GM13976 (cell line): ENCODE data around the gene CHMP1B.

Experiments used
- DNase-seq: peaks from one replicate; pipeline ENCODE4 v3.0.0; 2012; ENCODE audit warnings: low spot score
- CTCF ChIP-seq: IDR thresholded peaks from 2 replicates; pipeline ENCODE4 v1.5.1; 2012; ENCODE audit warnings: borderline replicate concordance, mild to moderate bottlenecking; ENCODE audit not compliant: insufficient read depth; ENCODE audit errors: extremely low read depth, missing control alignments, control extremely low read depth
- in situ Hi-C: fragments of 300-500 bp; cut with MboI; formaldehyde crosslinking; loops from one replicate; pipeline ENCODE4 v1.12.0; 2022; ENCODE audit warnings: low sequenced_read_pairs, mixed read lengths, inconsistent platforms; ENCODE audit not compliant: unreplicated experiment

The CHMP1B gene

GRCh38 chr18:11862468-11863137 is 11.4 kb downstream of the CHMP1B start:
- in situ Hi-C loops, result no loop called here
- no peak for DNase-seq
- TF ChIP-seq CTCF, result no peak

GRCh38 chr18:11864471-11864870 is 13.3 kb downstream of the CHMP1B start:
- no peak for TF ChIP-seq CTCF
- in situ Hi-C loops, result no loop called here
- no peak for DNase-seq

GRCh38 chr18:11865071-11865470 is 13.9 kb downstream of the CHMP1B start:
- TF ChIP-seq CTCF, result no peak
- in situ Hi-C loops, result no loop called here
- no peak for DNase-seq

GRCh38 chr18:11866329-11866728 is 15.1 kb downstream of the CHMP1B start:
- DNase-seq, result no peak
- TF ChIP-seq CTCF, result no peak
- in situ Hi-C loops, result no loop called here

GRCh38 chr18:11866764-11867163 is 15.6 kb downstream of the CHMP1B start:
- in situ Hi-C loops, result no loop called here
- TF ChIP-seq CTCF, result no peak
- no peak for DNase-seq

GRCh38 chr18:11868230-11868629 is 17.0 kb downstream of the CHMP1B start:
- no peak for DNase-seq
- no peak for TF ChIP-seq CTCF
- in situ Hi-C loops, result no loop called here
